Ammon's horn (tissue), 1 donor: ENCODE data around the gene SBF2.

Experiments
- DNase-seq: peaks from one replicate; pipeline ENCODE4 v3.0.0-alpha.2; 2016; ENCODE audit warnings: low spot score

Gene SBF2

DNA sequence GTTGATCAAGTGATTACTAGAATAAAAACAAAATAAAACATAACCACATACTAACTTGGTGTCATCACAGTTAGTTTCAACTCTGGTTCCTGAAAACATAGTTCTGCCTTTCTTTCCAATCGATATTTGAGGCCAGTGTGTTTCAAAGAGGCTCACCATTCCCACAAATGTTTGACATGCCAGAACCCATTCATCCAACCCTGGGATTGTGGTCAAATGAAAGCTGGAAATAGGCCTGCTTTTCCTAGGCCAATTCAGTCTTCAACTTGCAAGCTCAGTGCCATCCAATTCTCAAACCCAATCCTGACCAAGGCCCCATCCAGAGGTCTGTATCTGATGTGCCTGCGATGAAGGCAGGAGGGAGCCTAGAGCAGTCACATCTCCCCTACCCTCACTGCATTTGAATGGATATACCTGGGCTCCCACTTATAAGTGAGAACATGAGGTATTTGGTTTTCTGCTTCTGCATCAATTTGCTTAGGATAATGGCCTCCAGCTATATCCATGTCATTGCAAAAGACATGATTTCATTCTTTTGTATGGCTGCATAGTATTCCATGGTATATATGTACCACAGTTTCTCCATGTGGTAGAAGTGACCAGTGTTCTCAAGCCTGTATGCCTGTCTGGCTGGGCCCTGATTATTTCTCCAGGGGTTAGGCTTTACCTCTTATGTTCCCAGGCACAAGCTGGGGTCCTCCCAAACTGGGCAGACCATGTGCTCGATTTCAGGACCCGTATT lies 486.9 kb downstream of the SBF2 start:
- no peak for DNase-seq

DNA sequence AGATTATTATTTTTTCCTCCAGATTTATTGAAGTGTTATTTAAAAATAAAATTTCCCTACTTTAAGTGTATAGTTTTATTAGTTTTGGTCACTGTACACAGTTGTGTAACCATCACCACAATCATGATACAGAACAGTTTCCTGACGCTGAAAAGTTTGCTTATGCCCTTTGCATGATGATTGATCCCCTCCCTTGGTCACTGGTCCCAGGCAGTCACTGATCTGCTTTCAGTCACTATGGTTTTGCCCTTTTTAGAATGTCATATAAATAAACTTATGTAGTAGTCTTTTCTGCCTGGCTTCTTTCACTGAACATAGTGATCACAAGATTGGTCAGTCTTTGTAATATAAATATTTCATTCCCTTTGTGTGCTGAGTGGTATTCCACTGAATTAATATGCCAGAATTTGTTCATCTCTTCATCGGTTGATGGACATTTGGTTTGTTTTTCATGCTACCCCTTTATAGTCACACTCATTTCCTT lies 489.6 kb downstream of the SBF2 start:
- DNase-seq, result no peak

DNA sequence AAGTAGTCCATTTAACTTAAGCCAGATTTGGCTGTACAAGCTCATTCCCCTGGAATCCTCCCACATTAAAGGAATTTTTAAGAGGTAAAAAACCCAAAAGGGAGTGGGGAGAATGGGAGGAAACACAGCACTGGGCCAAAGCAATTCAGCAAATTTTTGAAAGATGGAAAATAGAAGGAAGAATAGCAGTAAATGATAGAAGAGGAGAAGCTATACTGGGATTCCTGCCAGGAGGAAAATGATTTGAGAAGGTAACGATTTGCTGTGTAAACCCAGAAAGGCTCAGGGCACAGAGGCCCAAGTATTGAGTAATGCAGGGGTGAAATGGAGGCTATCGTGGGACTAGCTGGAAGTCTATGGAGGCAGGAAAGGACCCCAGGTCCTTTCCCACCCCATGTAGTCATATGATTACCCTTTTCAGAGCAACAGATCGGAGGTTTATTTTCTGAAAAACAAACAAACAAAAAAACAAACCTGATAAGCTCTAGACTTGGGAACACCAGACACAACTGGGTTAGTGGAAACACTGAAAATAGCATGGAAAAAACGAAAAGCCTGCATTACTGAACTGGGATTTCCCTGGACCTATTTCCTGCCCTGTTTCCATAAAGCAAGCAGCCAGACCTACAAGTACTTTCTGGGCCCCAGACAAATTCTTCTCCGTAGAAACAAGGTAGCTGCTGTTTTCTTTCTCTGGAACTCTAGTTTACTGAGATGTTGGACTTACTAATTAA lies 490.2 kb downstream of the SBF2 start:
- no peak for DNase-seq

DNA sequence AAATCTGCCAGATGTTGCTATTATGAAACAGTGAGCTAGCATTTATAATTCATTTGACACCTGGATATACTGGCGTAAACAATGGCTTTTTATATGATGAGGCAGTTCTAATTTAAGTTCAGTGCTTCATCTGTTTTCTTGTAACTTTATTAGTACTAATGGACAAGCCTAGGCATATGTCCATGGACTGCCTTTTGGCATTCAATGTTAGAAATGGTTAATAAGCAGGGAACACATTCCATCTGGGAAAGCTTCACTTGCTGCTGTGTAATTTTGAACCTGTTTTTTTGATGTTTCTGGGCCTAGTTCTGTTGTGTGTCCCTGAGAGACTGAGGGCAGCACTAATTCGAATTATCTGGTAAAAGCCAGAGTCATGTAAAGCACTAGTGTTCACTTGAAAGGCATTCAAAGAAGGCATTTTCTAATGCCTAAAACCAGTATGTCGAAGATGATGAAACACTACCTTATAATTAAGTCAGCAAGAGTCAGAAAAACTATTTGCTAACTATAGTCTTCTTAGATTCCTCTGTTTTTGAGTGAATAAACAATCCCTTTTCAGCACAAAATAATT lies 491.6 kb downstream of the SBF2 start:
- DNase-seq, result no peak

DNA sequence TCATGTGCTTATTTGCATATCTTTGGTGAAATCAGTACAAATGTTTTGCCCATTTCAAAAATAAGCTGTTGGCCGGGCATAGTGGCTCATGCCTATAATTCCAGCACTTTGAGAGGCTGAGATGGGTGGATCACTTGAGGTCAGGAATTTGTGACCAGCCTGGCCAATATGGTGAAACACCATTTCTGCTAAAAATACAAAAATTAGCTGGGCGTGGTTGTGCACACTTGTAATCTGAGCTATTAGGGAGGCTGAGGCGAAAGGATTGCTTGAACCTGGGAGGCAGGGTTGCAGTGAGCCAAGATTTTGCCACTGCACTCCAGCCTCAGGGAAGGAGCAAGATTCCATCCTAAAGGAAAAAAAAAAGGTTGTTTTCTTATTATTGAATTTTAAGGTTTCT lies 494.1 kb downstream of the SBF2 start:
- no peak for DNase-seq

DNA sequence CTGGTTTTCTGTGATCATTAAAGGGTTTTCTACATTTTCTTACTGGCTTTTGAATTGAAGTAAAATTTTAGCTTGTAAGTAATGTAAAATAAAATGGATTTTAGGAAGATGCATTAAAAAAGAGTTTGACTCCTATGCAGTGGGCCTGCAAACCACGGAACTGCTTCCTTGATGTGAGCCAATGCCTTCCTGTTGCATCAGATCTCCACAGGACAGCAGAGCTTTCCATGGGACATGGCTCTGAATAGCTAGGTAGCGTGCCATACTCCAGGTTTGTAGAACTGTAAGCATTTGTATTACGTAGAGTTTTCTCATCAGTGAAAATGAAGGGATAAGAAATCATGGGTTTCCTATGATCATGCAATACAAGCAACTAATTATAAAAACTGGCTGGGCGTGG lies 496.7 kb downstream of the SBF2 start:
- DNase-seq, result no peak

DNA sequence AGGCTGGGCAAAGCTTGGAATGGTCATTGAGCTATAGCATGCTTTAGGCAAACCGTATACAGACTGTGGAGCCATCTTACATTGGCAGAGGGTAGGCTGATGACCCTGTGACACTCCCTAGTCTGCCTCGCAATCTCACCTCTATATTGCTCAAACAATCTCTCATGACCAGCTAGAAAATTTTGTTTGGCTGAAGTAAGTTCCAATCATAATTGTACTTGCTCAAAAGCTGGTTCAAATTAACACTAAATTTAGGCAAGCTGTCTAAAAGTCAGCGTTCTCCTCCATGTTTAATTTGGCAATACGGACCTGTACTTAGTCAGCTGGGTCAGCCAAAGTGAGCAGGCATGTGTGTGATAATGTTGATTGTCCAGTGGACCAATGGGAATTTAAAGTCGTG lies 497.2 kb downstream of the SBF2 start:
- DNase-seq, result no peak

DNA sequence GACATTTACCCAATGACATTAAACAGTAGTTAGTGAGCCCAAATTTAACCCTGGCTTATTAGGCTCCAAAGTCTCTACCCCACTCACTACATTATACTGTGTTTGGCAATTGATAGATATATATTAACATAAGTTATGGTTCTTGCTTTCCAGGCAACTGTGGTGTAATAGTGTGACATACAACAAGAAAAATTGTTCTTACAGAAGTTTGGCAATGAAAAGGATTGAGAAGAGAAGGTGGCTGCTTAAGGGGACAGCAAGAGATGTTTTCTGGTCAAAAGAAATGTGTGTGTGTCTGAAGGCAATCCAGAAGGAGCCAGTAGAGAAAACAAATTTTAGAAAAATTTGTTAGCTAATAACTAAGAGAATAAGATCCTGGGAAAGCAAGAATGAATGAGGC lies 497.8 kb downstream of the SBF2 start:
- no peak for DNase-seq

DNA sequence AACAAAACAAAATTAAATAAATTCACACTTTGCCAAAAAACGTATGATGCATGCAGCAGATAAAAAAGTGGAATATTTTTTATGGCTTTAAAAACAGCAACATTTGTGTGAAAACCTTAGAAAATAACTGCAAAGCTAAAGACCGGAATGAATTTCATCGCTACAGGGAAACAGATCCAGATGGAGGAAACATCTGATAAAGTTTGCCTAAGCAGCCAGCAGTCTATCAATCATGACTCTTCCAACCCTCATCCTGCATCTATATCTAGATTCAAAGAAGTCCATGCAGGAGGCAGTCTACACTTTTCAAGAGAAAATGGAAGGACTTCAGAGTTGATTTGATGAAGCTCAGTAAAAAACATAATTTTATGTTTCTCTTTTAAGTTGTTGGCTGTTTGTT lies 503.3 kb downstream of the SBF2 start:
- no peak for DNase-seq

DNA sequence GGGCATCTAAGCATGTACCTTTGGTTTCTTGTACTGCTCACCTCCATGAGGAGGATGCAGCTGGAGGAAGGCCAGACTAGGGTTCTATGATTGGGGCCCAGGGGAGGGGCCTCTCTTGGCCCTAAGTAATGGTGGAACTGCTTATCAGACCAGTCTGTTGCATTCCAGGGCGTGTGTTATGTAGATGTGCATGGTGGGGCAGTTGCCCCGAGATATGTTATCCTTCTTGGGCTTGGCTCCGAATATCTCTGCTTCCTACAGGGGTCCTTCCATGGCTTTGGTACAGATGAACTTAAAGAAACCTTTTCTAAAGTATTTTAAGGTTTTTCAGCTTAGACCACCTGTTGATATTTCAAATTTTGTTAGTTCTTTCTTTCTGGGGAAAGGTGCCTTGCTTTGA lies 504.1 kb downstream of the SBF2 start:
- DNase-seq, result no peak

DNA sequence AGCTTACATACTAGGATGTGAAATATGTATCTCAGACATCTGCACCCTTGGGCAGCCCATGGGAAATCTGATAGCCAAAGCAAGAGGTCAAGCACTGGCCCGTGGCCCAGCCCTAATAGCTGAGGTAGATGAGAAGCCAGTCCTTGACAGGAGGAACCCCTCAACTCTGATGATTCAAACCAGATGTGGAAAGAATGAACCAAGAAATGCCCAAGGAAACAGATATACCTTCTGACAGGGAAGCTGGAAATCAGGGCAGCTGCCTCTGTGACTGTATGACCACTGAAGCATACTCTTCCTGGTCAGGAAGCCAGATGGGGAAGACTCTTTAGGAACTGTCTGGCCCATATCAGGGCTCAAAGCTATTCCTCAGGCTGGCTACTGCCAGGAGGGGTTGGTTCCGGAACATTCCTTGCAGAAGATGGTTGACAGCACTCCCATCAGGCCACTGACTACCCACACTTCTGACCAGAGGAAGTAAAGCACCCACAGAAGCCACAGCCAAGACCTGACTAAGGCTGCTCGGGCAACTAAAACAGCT lies 506.0 kb downstream of the SBF2 start:
- peak; percentile 32 for DNase-seq

DNA sequence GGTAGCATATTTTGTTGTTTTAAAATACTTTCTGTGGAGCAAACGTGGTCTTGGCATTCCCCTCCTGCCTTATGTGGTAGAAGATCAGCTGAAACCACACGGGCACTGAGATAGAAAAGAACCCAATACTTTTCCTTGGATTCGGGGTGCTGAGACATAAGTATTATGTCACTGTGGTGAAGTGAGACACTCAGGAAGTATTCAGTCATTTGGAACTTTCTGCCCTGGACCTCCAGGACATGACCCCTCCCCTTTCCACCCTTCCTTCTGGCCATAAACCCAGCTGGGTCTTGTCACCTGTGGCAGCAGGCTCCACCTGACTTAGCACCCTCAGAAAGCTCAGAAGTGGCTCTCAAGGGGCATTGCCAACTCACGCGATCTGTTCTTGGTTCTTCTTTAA lies 506.8 kb downstream of the SBF2 start:
- DNase-seq, result no peak

DNA sequence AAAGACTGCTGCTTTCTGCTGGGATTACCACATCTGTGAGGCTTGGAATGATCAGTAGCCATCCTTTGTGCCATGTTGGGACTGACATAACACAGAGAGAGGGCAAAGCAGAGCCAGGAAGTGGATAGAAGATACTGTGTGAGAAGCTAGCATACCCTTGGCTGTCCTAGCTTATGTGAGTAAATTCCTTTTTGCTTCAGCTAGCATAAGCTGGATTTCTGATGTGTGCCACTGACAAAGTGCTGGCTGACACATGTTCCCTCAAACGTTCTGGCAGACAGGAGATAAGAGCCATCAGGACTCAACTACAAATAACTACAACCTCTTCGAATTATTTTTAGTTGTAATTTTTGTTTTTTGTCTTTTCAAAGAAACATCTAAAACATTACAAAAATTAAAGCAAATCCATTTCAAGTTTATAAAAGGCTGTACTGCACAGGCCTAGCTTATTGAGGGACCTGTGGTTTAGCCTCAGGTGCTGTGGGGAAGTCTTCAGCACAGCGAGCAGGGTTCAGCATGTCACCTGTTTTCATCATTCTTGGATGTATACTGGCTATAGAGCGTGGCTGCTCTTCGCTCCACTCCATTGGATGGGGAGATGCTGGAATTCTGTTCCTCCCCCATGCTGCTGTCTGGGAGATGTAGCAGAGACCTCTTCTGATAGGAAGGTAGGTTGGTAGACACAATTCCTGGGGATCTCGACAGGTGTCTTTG lies 509.3 kb downstream of the SBF2 start:
- peak; percentile 32 for DNase-seq

DNA sequence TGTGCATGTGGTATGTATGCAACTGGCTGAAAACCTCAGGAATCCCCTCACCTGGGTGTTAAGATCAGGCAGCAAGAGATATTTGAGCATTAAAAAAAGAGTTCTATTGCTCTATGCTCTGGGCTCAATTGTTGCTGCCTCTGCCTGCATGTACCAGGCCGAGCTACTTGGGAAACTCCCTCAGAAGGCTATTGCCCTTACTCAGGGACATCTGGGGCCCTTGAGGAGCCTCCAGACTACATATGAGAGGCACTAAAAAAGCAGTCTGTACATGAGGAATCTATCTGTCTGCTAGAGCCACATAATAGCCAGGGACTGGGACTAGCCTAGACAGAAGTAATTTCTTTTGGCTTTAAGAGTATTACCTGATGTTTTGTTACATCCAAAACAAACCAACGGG lies 510.0 kb downstream of the SBF2 start:
- DNase-seq, result no peak

DNA sequence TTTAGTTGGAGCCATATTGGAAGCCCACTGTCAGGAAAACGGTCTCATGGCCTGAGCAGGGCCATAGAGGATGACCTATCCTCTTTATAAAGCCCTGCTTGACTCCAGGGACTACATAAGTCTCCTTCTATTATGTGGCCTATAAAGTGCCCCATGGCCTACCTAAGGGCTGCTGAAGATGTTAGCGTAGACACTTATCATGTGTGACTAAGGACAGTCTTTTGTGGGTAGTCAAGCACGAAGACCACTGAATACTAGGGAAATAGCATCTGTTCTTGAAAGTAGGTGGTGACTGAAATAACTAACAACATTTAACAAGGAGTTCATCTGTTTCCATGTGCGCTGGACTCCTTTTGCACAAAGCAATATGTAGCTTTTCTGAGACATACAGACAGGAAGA lies 513.1 kb downstream of the SBF2 start:
- DNase-seq, result no peak

DNA sequence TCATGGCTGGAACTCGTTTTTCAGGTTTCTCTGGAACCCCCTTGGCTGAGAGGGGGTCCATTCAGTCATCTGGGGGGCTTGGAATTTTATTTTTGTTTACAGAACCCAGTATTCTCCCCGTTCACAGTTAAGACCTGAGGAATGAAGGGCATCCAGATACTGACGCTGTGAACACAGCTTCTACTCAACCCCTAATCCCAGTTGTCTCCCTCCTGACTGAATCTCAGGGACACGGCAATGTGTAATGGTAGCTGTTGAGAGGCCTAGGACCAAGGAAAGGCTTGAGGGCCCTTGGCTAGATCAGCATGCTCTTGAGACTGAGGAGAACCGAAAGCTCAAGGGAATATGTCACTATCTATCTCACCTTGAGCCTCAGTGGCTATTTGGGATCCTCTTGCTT lies 516.5 kb downstream of the SBF2 start:
- DNase-seq, result no peak

DNA sequence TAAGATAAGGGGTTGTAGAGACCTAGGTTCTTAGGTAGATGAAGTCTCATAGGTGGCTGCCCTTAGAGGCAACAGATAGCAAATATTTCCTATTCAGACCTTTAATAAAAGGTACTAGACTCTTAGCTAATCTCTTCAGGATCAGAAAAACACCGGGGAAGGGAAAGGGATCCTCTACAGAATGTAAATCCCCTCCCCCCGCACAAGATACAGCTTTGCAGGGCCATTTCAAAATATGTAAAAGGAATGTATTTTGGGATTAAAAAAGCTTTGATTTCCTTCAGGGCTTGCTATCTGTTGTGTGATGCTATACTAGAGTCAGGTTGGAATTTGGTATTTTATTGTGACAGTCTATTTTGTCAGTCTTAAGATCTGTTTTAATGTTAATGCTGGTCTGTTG lies 517.0 kb downstream of the SBF2 start:
- no peak for DNase-seq

DNA sequence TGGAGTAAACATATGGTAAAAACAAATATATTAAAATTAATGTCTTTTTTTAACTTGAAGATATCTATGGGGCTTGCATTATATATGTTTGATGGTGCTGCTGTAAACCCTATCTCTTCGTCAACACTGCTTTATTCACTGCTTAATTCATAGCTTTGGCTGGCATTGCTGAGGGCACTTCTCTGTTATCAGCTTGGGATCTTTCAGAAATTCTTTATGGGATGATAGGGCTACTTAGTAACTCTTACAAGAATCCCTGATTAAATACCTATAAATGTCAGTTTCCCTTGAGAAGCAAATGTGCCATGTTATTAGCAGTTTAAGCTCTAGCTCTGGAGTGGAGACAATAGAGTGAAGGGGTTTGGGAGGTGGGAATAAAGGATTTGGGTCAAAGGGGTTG lies 517.8 kb downstream of the SBF2 start:
- no peak for DNase-seq

DNA sequence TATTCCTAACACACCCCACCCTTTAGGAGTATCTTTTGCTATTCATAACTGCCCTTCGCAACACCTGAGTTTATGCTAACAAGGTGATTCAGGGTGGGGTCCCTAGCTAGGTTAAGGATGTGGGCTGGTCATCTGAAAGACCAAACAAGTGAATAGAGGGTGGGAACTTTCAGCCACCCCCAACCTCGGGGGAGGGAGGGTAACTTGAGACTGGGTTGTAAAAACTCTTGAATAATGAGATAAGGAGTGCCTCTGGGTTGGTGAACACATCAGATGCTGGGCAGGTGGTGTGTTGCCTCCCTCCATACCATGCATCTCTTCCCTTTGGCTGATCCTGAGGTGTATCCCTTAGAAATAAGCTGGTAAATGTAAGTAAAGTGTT lies 518.6 kb downstream of the SBF2 start:
- no peak for DNase-seq

DNA sequence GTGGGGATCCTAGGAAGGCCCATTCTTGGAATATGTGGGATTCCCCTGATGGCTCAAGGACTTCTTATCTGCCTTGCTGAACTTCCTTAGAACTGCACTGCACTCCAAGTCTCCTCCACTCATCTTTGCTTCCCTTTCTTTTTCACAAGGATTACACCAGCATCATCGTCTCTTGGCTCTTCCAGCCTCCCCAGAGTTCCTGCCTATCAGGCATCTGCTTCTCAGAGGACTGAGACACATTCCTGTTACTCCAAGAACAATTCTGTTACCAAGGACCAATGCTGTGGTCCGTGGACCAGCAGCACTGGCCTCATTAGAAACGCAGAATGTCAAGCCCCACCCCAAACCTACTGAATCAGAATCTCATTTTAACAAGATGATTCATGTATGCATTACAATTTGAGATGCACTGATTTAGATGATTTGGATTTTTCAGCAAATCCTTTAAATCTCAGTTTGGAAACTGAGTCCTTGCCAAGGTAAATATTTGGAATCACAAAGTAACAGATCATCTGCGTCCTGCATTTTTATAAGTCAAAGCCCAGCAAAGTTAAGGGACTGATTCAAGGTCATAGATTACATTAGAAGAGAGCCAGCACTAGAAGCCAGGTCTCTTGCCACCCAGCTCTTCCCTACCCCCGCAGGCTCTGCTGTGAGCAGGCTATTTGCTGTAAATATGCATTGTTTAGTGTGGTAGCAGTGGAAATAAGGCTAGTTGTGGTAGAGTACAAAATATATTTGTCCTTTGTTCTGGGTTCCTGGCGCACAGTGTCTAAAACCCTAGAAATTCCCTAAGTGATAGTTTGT lies 519.2 kb downstream of the SBF2 start:
- no peak for DNase-seq

DNA sequence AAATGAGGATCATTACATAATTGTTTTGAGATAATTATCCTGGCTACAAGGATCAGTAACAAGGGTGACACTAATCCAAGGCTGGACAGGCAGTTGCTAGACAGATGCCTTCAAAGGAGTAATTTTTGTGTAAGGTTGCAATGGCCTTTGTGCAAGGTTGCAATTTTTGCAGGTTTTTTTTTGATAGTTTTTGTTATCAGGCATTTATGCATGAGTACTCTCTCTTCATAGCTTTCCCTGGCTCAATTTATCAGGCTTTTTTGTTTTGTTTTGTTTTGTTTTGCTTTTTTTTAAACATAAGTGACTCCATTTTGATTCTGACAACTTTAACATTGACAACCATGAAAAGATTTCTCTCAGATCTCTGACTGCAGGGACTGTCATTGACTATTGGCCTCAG lies 519.9 kb downstream of the SBF2 start:
- DNase-seq, result no peak

DNA sequence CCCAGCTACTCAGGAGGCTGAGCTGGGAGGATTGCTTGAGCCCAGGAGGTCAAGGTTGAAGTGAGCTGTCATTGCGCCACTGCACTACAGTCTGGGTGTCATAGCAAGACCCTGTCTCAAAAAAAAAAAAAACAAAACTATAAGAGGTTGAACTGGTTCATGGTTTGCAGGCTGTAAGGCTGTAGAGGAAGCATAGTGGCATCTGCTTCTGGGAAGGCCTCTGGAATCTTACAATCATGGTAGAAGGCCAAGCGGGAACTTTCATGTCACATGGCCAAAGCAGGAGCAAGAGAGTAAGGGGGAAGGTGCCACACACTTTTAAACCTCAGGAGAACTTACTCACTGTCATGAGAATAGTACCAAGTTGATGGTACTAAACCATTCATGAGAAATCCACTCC lies 520.5 kb downstream of the SBF2 start:
- no peak for DNase-seq
